ENCODE data around the gene ZMAT3. TPM values are rescaled to one million over a fixed set of nuclear protein-coding genes. Genes with fewer than 3 reads are reported as not detected.
"Not testable (repeated sequence)": the region's sequence is repeated elsewhere in the genome, so short reads cannot be mapped to it uniquely, and the experiment has no call there.

ZMAT3 gene
- polyA plus RNA-seq, 3 donors: 8.6 to 9.4 (median 9.2) TPM

GRCh38 chr3:179032454-179033303 lies 38.9 kb downstream of the ZMAT3 start:
- not testable (repeated sequence) for DNase-seq (ENCODE audit: extremely low read depth in 1 of 11, low read depth in 9 of 11, low spot score in 4 of 11)

- DNase-seq (ENCODE audit: extremely low read depth in 1 of 11, low read depth in 9 of 11, low spot score in 4 of 11): no peak
Measured at GRCh38 chr3:179029096-179029495, 42.5 kb downstream of the ZMAT3 start.

GRCh38 chr3:179028408-179028807 lies 43.2 kb downstream of the ZMAT3 start:
- no peak for DNase-seq (ENCODE audit: extremely low read depth in 1 of 11, low read depth in 9 of 11, low spot score in 4 of 11)

GRCh38 chr3:179027326-179027900 lies 44.2 kb downstream of the ZMAT3 start:
- DNase-seq (ENCODE audit: extremely low read depth in 1 of 11, low read depth in 9 of 11, low spot score in 4 of 11): no peak

GRCh38 chr3:179026636-179027035 lies 45.0 kb downstream of the ZMAT3 start:
- no peak for DNase-seq (ENCODE audit: extremely low read depth in 1 of 11, low read depth in 9 of 11, low spot score in 4 of 11)

DNA sequence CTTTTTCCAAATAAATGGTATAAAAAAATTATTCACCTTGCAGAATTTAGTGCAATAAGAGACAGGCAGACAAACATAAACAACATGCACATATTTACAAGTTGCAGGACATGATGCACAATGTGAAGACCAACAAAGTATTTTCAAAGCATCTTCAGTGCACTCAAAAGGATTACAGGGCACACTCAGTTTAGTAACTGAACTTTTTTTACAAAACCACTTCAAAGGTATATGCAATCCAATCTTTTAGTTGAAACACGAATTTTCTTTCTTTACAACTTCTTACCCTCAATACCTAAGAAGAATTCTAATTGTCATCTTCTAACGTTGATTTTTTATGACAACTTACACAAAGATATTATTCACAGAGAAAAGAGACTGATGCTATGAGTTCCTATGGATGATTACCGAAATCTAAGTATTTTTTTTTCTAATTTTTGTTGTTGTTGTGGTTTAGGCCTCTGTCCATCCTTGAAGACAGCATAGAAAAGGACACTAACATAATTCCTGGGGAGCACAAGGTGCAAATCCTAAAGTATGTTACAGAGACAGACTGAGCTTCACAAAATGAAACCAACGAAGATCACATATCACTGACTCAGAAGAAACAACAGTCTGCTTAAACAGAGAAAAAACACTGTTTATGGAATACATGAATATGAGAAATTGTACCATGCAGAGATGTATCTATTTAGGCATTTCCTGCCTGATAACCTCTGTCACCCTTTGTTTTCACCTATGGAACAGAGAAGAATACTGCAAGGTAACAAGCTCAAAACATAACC lies 50.3 kb downstream of the ZMAT3 start:
- no peak for DNase-seq (ENCODE audit: extremely low read depth in 1 of 11, low read depth in 9 of 11, low spot score in 4 of 11)

- peak in 1 of 11 donors; percentile 7 for DNase-seq (ENCODE audit: extremely low read depth in 1 of 11, low read depth in 9 of 11, low spot score in 4 of 11)
Measured at GRCh38 chr3:179020112-179020511, 51.5 kb downstream of the ZMAT3 start.

GRCh38 chr3:179018808-179019207 lies 52.8 kb downstream of the ZMAT3 start:
- DNase-seq (ENCODE audit: extremely low read depth in 1 of 11, low read depth in 9 of 11, low spot score in 4 of 11): no peak

DNA sequence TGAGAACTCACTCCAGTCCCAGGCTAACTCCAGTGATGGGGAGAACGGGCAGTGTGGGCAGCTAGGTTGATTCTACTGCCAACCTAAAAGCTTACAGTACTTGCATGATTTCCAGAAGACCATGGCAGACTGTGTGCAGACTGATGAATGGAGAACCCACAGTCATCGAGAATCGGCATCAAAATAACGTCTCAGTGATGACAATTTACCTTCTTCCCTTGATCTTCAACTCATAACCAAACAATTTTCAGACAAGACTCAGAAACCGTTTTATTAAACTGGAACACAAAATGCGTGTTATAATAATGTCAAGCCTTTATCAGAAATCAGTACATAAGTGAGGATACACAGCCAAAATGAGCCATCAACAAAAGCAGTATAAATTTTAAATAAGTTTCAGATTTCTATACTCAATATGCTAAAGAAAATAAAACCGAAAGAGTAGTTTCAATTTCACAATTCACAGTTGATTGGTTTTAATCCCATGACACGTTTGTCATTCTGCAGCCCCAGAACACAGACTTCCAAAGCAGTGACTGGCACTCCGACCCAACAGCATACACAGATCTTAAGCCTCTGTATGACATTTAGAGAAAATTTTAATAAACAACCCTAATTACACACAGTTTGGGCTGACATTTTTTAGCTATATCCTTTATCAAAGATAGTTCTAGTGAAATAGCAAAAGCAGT lies 54.5 kb downstream of the ZMAT3 start:
- DNase-seq (ENCODE audit: extremely low read depth in 1 of 11, low read depth in 9 of 11, low spot score in 4 of 11): no peak

DNA sequence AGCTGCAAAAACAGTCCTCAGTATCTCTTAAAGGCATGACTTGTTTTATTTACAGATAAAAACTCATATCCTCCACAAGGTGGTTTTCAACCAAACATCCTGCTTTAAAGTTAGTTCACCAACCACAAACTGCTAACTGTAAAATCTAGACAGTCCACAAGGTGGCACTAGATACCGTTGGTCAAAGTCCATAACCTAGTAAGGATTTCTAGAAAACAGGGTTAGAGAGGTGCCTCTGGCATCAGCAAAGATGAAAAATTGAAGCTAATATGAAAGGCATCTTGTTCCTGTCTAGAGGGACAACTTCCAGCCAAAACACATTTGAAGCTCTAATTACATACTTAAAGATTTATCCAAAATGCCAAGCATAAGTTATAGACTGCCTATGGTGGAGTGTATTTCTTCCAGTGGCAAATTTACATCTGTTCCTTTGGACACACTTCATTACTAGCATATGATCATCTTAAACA lies 56.0 kb downstream of the ZMAT3 start:
- peak; percentile 57 to 79 (median 70) for DNase-seq (ENCODE audit: extremely low read depth in 1 of 11, low read depth in 9 of 11, low spot score in 4 of 11)

DNA sequence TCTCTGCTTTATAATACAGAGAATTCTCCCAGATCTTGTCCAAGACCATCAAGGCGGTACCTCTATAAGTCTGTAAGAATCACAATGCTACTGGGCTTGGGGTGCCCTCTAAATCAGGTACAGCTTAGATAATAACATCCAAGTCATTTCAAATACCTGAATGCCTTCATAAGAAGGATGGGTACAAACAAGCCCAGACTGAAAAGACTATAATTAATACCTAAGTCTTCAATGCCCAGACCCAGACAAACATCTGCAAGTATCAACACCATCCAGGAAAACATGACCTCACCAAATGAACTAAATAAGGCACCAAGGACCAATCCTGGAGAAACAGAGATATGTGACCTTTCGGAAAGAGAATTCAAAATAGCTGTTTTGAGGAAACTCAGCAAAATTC lies 65.9 kb downstream of the ZMAT3 start:
- no peak for DNase-seq (ENCODE audit: extremely low read depth in 1 of 11, low read depth in 9 of 11, low spot score in 4 of 11)

GRCh38 chr3:179005213-179005612 lies 66.4 kb downstream of the ZMAT3 start:
- DNase-seq (ENCODE audit: extremely low read depth in 1 of 11, low read depth in 9 of 11, low spot score in 4 of 11): no peak

DNA sequence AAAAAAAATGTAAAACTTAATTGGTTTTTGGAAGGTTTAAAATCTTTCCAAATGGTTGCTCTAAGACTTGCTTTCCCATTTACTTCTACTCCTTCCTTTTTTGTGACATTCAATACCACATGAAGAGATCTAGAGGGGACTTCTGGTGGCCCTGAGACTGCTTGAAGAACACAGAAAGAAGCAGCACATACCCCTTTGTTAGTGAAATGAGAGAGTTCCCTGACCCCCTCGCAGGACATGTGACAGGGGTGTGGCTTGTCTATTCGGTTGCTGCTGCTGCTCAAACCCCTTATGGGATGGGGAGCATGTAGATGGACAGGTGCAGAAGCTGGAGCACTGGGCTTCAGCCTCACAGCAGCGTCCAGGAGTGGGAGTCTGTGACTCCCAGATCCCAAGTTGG lies 71.0 kb downstream of the ZMAT3 start:
- no peak for DNase-seq (ENCODE audit: extremely low read depth in 1 of 11, low read depth in 9 of 11, low spot score in 4 of 11)

GRCh38 chr3:179000144-179000543 lies 71.5 kb downstream of the ZMAT3 start:
- DNase-seq (ENCODE audit: extremely low read depth in 1 of 11, low read depth in 9 of 11, low spot score in 4 of 11): no peak

DNA sequence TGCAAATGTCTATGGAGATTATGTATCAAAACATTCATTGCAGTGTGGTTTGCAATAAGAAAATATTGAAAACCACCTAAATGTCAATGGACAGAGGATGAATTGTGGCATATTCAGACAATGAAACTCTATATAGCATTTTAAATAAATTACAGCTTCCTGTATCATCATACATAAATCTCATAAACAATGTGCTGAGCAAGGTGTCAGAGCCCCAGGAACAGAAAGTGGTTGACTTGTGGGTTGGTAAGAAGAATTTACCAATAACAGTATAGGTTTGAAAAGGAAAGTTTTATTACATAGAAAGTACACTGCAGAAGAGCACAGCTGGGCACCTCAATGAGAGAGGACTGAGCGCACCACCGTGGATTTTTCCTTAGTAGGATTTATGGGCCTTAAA lies 75.2 kb downstream of the ZMAT3 start:
- no peak for DNase-seq (ENCODE audit: extremely low read depth in 1 of 11, low read depth in 9 of 11, low spot score in 4 of 11)

- no peak for DNase-seq (ENCODE audit: extremely low read depth in 1 of 11, low read depth in 9 of 11, low spot score in 4 of 11)
Measured at GRCh38 chr3:178990293-178990692, 81.3 kb downstream of the ZMAT3 start.

GRCh38 chr3:178989821-178990220 lies 81.8 kb downstream of the ZMAT3 start:
- no peak for DNase-seq (ENCODE audit: extremely low read depth in 1 of 11, low read depth in 9 of 11, low spot score in 4 of 11)

DNA sequence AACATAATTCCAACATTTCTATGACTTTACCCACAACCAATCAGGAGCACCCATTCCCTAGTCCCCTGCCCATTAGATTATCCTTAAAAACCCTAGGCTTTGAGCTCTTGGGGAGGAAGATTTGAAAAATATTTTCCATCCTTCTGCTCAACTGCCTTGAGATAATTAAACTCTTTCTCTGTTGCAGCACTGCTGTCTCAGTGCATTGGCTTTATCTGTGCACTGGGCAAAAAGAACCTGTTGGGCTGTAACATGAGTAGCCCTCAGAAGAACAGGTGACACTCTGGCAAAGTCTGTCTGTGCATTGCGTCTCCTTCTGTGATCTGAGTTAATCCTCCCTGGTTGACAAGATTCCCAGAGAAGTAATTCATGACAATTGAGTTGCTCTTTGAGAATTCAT lies 83.9 kb downstream of the ZMAT3 start:
- DNase-seq (ENCODE audit: extremely low read depth in 1 of 11, low read depth in 9 of 11, low spot score in 4 of 11): no peak

DNA sequence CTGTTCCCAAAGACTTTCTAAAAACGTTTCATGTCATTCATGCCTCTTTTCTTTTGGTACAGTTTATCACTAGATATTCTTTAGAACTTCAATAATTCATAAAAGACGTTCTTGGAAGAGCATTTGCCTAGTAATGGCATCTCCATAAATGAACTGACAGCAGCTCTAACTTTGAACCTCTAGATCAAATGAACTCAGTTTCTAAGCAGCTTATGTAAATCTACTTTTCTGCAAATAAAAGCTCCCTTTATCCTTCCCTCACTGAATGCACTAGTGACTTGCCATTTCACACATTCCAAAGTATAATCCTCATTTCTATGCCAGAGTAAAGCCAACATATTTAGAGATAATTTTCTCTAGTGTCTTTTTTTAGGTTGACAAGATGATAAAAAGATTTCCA lies 85.2 kb downstream of the ZMAT3 start:
- no peak for DNase-seq (ENCODE audit: extremely low read depth in 1 of 11, low read depth in 9 of 11, low spot score in 4 of 11)

All from renal cortex interstitium (tissue), 11 donors.